ENCODE measurements around the gene MKRN2. TPM values are rescaled to one million over a fixed set of nuclear protein-coding genes. Genes with fewer than 3 reads are reported as not detected.

The MKRN2 gene
- total RNA-seq, 1 experiment from 2014 or later = 20.3 TPM

DNA sequence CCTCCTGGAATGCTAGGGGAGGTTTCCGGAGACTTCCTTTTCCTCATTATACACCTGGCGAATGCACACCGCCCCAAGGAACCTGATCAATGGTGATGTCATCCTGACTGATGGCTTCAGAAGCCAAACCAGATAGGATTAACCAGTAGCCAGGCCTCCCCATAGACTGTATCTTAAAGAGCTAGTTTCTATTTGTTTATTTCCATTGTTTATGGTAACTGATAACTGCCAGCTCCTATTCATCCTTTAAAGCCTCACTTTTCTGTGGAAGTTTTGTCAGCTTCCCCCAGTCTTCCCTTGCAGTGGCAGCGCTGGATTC, 11.5 kb upstream of the MKRN2 start, which contains the start of gene MKRN2OS:
Gene MKRN2OS, minus strand, starts transcription at position 27 of the 319 bp plus-strand sequence. CDS start 35 bp downstream, outside the sequence.
- H3K27me3 Mint-ChIP-seq (ENCODE audit: unreplicated experiment) = no peaks in the 10 kb centered on the region
- H3K4me1 Mint-ChIP-seq (ENCODE audit: low read depth, unreplicated experiment) = no peaks in the 10 kb centered on the region
- TF ChIP-seq, protein P1, sequence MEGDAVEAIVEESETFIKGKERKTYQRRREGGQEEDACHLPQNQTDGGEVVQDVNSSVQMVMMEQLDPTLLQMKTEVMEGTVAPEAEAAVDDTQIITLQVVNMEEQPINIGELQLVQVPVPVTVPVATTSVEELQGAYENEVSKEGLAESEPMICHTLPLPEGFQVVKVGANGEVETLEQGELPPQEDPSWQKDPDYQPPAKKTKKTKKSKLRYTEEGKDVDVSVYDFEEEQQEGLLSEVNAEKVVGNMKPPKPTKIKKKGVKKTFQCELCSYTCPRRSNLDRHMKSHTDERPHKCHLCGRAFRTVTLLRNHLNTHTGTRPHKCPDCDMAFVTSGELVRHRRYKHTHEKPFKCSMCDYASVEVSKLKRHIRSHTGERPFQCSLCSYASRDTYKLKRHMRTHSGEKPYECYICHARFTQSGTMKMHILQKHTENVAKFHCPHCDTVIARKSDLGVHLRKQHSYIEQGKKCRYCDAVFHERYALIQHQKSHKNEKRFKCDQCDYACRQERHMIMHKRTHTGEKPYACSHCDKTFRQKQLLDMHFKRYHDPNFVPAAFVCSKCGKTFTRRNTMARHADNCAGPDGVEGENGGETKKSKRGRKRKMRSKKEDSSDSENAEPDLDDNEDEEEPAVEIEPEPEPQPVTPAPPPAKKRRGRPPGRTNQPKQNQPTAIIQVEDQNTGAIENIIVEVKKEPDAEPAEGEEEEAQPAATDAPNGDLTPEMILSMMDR (IDR thresholded peaks at IDR 0.05; ENCODE audit: unreplicated experiment) = no peak
- DNase-seq = peak; percentile 78
- BruUV-seq (replicated peaks) = no TSS peak
- peak within 1 kb of the TSS; percentile 75 for H3K27ac Mint-ChIP-seq (ENCODE audit: unreplicated experiment)
- H3K36me3 Mint-ChIP-seq (ENCODE audit: insufficient read depth, unreplicated experiment) = peaks cover 13% of the 10 kb centered on the region
- H3K9me3 Mint-ChIP-seq (ENCODE audit: low read depth, unreplicated experiment) = no peaks in the 10 kb centered on the region
- intact Hi-C loops (cut with micrococcal nuclease; ENCODE audit: unreplicated experiment) = loop anchor here (2.0 to 5.0 kb wide), 2 partner anchors 61 to 408 kb away; partner anchors contain the start of gene TSEN2
- peak within 1 kb of the TSS; percentile 60 for H3K4me3 Mint-ChIP-seq (ENCODE audit: low read depth, unreplicated experiment)
- CTCF ChIA-PET = interaction anchor here (0.5 to 1.2 kb wide), 3 partner anchors 36 to 61 kb away, joined by 3 to 5 read pairs (median 5); partner anchors contain the start of gene TSEN2

DNA sequence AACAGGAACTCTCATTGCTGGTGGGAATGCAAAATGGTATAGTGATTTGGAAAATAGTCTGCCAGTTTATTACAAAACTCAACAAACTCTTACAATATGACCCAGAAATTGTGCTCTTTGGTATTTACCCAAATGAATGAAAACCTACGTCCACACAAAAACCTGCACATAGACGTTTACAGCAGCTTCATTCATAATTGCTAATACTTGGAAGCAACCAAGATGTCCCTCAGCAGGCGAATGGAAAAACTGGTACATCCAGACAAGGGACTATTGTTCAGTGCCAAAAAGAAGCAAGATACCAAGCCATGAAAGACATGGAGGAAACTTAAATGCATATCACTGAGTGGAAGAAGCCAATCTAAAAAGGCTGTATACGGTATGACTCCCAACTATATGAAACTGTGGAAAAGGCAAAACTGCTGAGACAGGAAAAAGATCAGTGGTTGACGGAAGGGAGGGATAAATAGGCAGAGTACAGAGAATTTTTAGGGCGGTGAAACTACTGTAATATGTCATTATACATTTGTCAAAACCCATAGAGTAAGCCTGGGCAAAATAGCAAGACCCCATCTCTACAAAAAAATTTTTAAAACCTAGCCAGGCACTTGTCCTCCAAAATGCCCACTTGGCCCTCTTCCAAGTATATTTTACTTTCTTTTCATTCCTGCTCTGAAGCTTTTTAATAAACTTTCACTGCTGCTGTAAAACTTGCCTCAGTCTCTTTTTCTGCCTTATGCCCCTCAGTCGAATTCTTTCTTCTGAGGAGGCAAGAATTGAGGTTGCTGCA, 6.7 kb upstream of the MKRN2 start:
- no TSS peak for BruUV-seq (replicated peaks)
- CTCF ChIA-PET = no interaction called here
- peaks cover 12% of the 10 kb centered on the region for H3K36me3 Mint-ChIP-seq (ENCODE audit: insufficient read depth, unreplicated experiment)
- H3K27me3 Mint-ChIP-seq (ENCODE audit: unreplicated experiment) = no peaks in the 10 kb centered on the region
- H3K9me3 Mint-ChIP-seq (ENCODE audit: low read depth, unreplicated experiment) = no peaks in the 10 kb centered on the region
- H3K27ac Mint-ChIP-seq (ENCODE audit: unreplicated experiment) = no peak overlapping the region
- H3K4me3 Mint-ChIP-seq (ENCODE audit: low read depth, unreplicated experiment) = peak overlapping the region; percentile 8
- TF ChIP-seq, protein P1 (IDR thresholded peaks at IDR 0.05; ENCODE audit: unreplicated experiment) = no peak
- H3K4me1 Mint-ChIP-seq (ENCODE audit: low read depth, unreplicated experiment) = no peaks in the 10 kb centered on the region
- intact Hi-C loops (cut with micrococcal nuclease; ENCODE audit: unreplicated experiment) = loop anchor here (5.0 kb wide), 1 partner anchor 413 kb away; no protein-coding TSS in a partner anchor
- DNase-seq = no peak

DNA sequence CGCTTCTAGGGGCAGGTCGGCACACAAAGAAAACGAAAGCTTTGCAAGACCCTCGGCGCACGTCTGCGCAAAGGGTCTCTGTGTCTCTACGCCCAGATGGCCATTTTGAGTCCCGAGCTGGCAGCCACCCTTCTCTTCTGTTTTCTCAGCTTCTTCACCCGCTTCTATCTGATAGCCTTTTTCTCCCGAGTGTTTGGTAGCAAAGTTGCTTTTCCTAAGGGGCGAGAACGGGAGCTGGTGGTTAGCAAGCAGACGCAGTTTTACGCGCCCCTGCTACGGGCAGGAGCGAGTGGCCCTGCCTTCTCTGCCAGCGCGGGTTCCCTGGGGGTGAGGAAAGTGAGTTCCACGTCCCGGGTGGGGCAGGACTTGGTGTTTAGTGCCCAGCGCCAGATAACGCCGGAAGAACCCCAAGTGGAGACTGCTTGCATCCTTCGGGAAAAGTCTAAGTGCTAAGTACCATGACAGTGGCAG, 2.9 kb upstream of the MKRN2 start:
- Mint-ChIP-seq H3K27me3 (ENCODE audit: unreplicated experiment) (no peaks in the 10 kb centered on the region), H3K27ac (ENCODE audit: unreplicated experiment) (peak overlapping the region; percentile 50), H3K36me3 (ENCODE audit: insufficient read depth, unreplicated experiment) (peaks cover 26% of the 10 kb centered on the region), H3K4me1 (ENCODE audit: low read depth, unreplicated experiment) (peaks cover 18% of the 10 kb centered on the region), H3K9me3 (ENCODE audit: low read depth, unreplicated experiment) (no peaks in the 10 kb centered on the region), H3K4me3 (ENCODE audit: low read depth, unreplicated experiment) (peak overlapping the region; percentile 74)
- BruUV-seq (replicated peaks) = no TSS peak
- intact Hi-C loops (cut with micrococcal nuclease; ENCODE audit: unreplicated experiment) = no loop called here
- TF ChIP-seq, protein P1 (IDR thresholded peaks at IDR 0.05; ENCODE audit: unreplicated experiment) = no peak
- CTCF ChIA-PET = interaction anchor here (0.5 to 0.7 kb wide), 3 partner anchors 199 to 419 kb away, joined by 3 read pairs; no protein-coding TSS in a partner anchor
- peak; percentile 29 for DNase-seq

DNA sequence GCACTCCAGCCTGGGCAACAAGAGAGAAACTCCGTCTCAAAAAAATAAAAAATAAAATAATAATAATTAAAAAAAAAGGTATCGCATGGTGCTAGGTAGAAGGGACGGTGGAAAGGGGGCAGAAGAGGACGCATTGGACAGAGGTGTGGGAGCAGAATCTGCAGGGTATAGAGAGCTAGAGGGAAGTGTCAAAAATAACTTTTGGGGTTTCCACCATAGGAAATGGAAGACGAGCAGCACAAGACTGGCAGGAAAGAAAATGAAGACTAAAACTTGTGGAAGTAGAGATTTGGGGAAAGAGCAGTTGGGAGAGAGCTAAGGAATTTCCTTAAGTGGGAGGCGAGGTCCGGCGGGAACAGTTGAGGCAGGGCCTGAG, 585 bp upstream of the MKRN2 start:
- peak overlapping the region; percentile 86 for H3K4me3 Mint-ChIP-seq (ENCODE audit: low read depth, unreplicated experiment)
- intact Hi-C loops (cut with micrococcal nuclease; ENCODE audit: unreplicated experiment) = no loop called here
- H3K27me3 Mint-ChIP-seq (ENCODE audit: unreplicated experiment) = no peaks in the 10 kb centered on the region
- peaks cover 26% of the 10 kb centered on the region for H3K36me3 Mint-ChIP-seq (ENCODE audit: insufficient read depth, unreplicated experiment)
- peaks cover 18% of the 10 kb centered on the region for H3K4me1 Mint-ChIP-seq (ENCODE audit: low read depth, unreplicated experiment)
- peak overlapping the region; percentile 84 for H3K27ac Mint-ChIP-seq (ENCODE audit: unreplicated experiment)
- no TSS peak for BruUV-seq (replicated peaks)
- no peaks in the 10 kb centered on the region for H3K9me3 Mint-ChIP-seq (ENCODE audit: low read depth, unreplicated experiment)
- DNase-seq = no peak
- CTCF ChIA-PET = no interaction called here
- TF ChIP-seq, protein P1 (IDR thresholded peaks at IDR 0.05; ENCODE audit: unreplicated experiment) = no peak

Measured in Calu3 (cell line).